Naive B cell (primary cell): ENCODE data around the gene RXRA. TPM values are rescaled to one million over a fixed set of nuclear protein-coding genes. Genes with fewer than 3 reads are reported as not detected.

ENCODE experiments used
- ATAC-seq, 2 donors: fragments of 150-1000 bp; cut with Tn5 transposase; 2 replicates each; pipeline ENCODE4 v1.10.0; 2021; ENCODE audit warnings: low read depth in 2 of 2, mild to moderate bottlenecking in 2 of 2, moderate library complexity in 2 of 2
- DNase-seq: peaks from one replicate; pipeline ENCODE4 v3.0.0; 2022
- H3K27ac Mint-ChIP-seq, 6 donors: one replicate each; pipeline ENCODE4 v1.8.0; 2020 to 2022; ENCODE audit warnings: mild to moderate bottlenecking in 6 of 6, mixed read lengths in 6 of 6, moderate library complexity in 5 of 6, inconsistent platforms in 2 of 6
- H3K27me3 Mint-ChIP-seq, 3 donors: one replicate each; pipeline ENCODE4 v1.8.0; 2021 to 2022; ENCODE audit warnings: mixed read lengths in 3 of 3, mild to moderate bottlenecking in 1 of 3
- H3K36me3 Mint-ChIP-seq, 2 donors: one replicate each; pipeline ENCODE4 v1.8.0; 2020 to 2022; ENCODE audit warnings: mixed read lengths in 2 of 2, inconsistent platforms in 1 of 2, mild to moderate bottlenecking in 1 of 2
- H3K4me1 Mint-ChIP-seq, 3 donors: one replicate each; pipeline ENCODE4 v1.8.0; 2020 to 2022; ENCODE audit warnings: mixed read lengths in 3 of 3, inconsistent platforms in 1 of 3, mild to moderate bottlenecking in 1 of 3, moderate library complexity in 1 of 3
- H3K4me3 Mint-ChIP-seq, 8 donors: one replicate each; pipeline ENCODE4 v1.8.0; 2020 to 2022; ENCODE audit warnings: mild to moderate bottlenecking in 8 of 8, mixed read lengths in 8 of 8, moderate library complexity in 8 of 8, inconsistent platforms in 2 of 8
- H3K9me3 Mint-ChIP-seq, 7 donors: one replicate each; pipeline ENCODE4 v1.8.0; 2020 to 2022; ENCODE audit warnings: mixed read lengths in 7 of 7, mild to moderate bottlenecking in 5 of 7, inconsistent platforms in 2 of 7, moderate library complexity in 1 of 7
- polyA plus RNA-seq, 6 donors: library from polyadenylated mRNA; unstranded; fragments of 300-500 nt; fragmentation: Illumina TruSeq; gene quantifications; one replicate each; pipeline ENCODE4 v1.2.3, GENCODE V29; 2021; ENCODE audit warnings: low read depth in 6 of 6

The RXRA gene
- polyA plus RNA-seq, 6 donors from 2014 or later: 0.31 to 0.76 (median 0.50) TPM; not detected in 1

GRCh38 chr9:134412298-134412711, 86.0 kb downstream of the RXRA start:
- H3K36me3 Mint-ChIP-seq: no peaks in the 10 kb centered on the region

GRCh38 chr9:134413112-134413715, 87.0 kb downstream of the RXRA start:
- peak overlapping the region in 1 of 6 donors; percentile 42 for H3K27ac Mint-ChIP-seq
- peak overlapping the region in 1 of 8 donors; percentile 7 for H3K4me3 Mint-ChIP-seq
- H3K4me1 Mint-ChIP-seq: peaks cover 11 to 19% (median 12%) of the 10 kb centered on the region in 3 donors
- DNase-seq: no peak
- H3K9me3 Mint-ChIP-seq: no peaks in the 10 kb centered on the region
- peaks cover 0 to 21% (median 8%) of the 10 kb centered on the region in 3 donors for H3K27me3 Mint-ChIP-seq
- no peaks in the 10 kb centered on the region for H3K36me3 Mint-ChIP-seq
- ATAC-seq: no peak

More at GRCh38 chr9:134412298-134412711, 86.0 kb downstream of the RXRA start:
- H3K9me3 Mint-ChIP-seq: no peaks in the 10 kb centered on the region
- H3K4me3 Mint-ChIP-seq: no peak overlapping the region
- no peak for DNase-seq
- H3K27me3 Mint-ChIP-seq: peaks cover 0 to 21% (median 8%) of the 10 kb centered on the region in 3 donors
- H3K27ac Mint-ChIP-seq: no peak overlapping the region
- peaks cover 12 to 28% (median 12%) of the 10 kb centered on the region in 3 donors for H3K4me1 Mint-ChIP-seq
- no peak for ATAC-seq

- DNase-seq (no peak), ATAC-seq (no peak)
- Mint-ChIP-seq H3K4me1 (peaks cover 10 to 13% (median 11%) of the 10 kb centered on the region in 3 donors), H3K27me3 (peaks cover 0 to 21% (median 8%) of the 10 kb centered on the region in 3 donors), H3K4me3 (no peak overlapping the region), H3K9me3 (no peaks in the 10 kb centered on the region), H3K36me3 (no peaks in the 10 kb centered on the region), H3K27ac (no peak overlapping the region)
Measured at GRCh38 chr9:134413890-134414623, 87.8 kb downstream of the RXRA start.

GRCh38 chr9:134414900-134415425, 88.7 kb downstream of the RXRA start:
- Mint-ChIP-seq H3K27ac (no peak overlapping the region), H3K4me1 (peaks cover 7 to 8% (median 7%) of the 10 kb centered on the region in 3 donors), H3K4me3 (no peak overlapping the region), H3K36me3 (no peaks in the 10 kb centered on the region), H3K27me3 (peaks cover 0 to 17% (median 8%) of the 10 kb centered on the region in 3 donors), H3K9me3 (no peaks in the 10 kb centered on the region)
- DNase-seq: no peak
- ATAC-seq: no peak

GRCh38 chr9:134416385-134417015, 90.2 kb downstream of the RXRA start:
- DNase-seq (no peak), ATAC-seq (no peak)
- Mint-ChIP-seq H3K27ac (peak overlapping the region in 2 of 6 donors; percentile 29 to 97), H3K4me1 (peaks cover 3 to 11% (median 10%) of the 10 kb centered on the region in 3 donors), H3K9me3 (no peaks in the 10 kb centered on the region), H3K36me3 (no peaks in the 10 kb centered on the region), H3K27me3 (peaks cover 0 to 12% (median 8%) of the 10 kb centered on the region in 3 donors), H3K4me3 (no peak overlapping the region)

GRCh38 chr9:134418354-134418753, 92.1 kb downstream of the RXRA start:
- no peaks in the 10 kb centered on the region for H3K36me3 Mint-ChIP-seq
- DNase-seq (no peak), ATAC-seq (no peak)
- H3K9me3 Mint-ChIP-seq: no peaks in the 10 kb centered on the region
- no peak overlapping the region for H3K4me3 Mint-ChIP-seq
- peaks cover 0 to 13% (median 7%) of the 10 kb centered on the region in 3 donors for H3K4me1 Mint-ChIP-seq
- H3K27ac Mint-ChIP-seq: peak overlapping the region in 1 of 6 donors; percentile 74
- H3K27me3 Mint-ChIP-seq: peaks cover 0 to 6% (median 2%) of the 10 kb centered on the region in 3 donors

- H3K4me3 Mint-ChIP-seq: no peak overlapping the region
- H3K9me3 Mint-ChIP-seq: no peaks in the 10 kb centered on the region
- no peak for DNase-seq
- H3K36me3 Mint-ChIP-seq: no peaks in the 10 kb centered on the region
- H3K27ac Mint-ChIP-seq: no peak overlapping the region
- H3K4me1 Mint-ChIP-seq: peaks cover 0 to 13% (median 7%) of the 10 kb centered on the region in 3 donors
- no peak for ATAC-seq
- peaks cover 0 to 5% (median 0%) of the 10 kb centered on the region in 3 donors for H3K27me3 Mint-ChIP-seq
Measured at GRCh38 chr9:134419000-134419683, 92.9 kb downstream of the RXRA start.

- no peak for ATAC-seq
- Mint-ChIP-seq H3K4me3 (no peak overlapping the region), H3K9me3 (no peaks in the 10 kb centered on the region), H3K4me1 (peaks cover 0 to 13% (median 7%) of the 10 kb centered on the region in 3 donors), H3K36me3 (no peaks in the 10 kb centered on the region), H3K27ac (peak overlapping the region in 1 of 6 donors; percentile 30), H3K27me3 (peaks cover 0 to 5% (median 0%) of the 10 kb centered on the region in 3 donors)
- DNase-seq: no peak
Measured at GRCh38 chr9:134419684-134420076, 93.4 kb downstream of the RXRA start.

- Mint-ChIP-seq H3K4me3 (no peak overlapping the region), H3K27me3 (peaks cover 0 to 5% (median 0%) of the 10 kb centered on the region in 3 donors), H3K4me1 (peaks cover 0 to 12% (median 7%) of the 10 kb centered on the region in 3 donors), H3K27ac (peak overlapping the region in 1 of 6 donors; percentile 30), H3K36me3 (no peaks in the 10 kb centered on the region), H3K9me3 (no peaks in the 10 kb centered on the region)
- ATAC-seq (no peak), DNase-seq (no peak)
Measured at GRCh38 chr9:134420281-134420845, 94.1 kb downstream of the RXRA start.

GRCh38 chr9:134420974-134421432, 94.7 kb downstream of the RXRA start:
- DNase-seq (no peak), ATAC-seq (no peak)
- Mint-ChIP-seq H3K36me3 (no peaks in the 10 kb centered on the region), H3K27ac (peak overlapping the region in 3 of 6 donors; percentile 30 to 84 (median 39)), H3K27me3 (no peaks in the 10 kb centered on the region), H3K9me3 (no peaks in the 10 kb centered on the region), H3K4me1 (peaks cover 0 to 7% (median 7%) of the 10 kb centered on the region in 3 donors), H3K4me3 (no peak overlapping the region)

GRCh38 chr9:134421888-134422287, 95.6 kb downstream of the RXRA start:
- Mint-ChIP-seq H3K36me3 (no peaks in the 10 kb centered on the region), H3K4me3 (no peak overlapping the region), H3K4me1 (peaks cover 0 to 7% (median 7%) of the 10 kb centered on the region in 3 donors), H3K27ac (no peak overlapping the region), H3K27me3 (no peaks in the 10 kb centered on the region), H3K9me3 (no peaks in the 10 kb centered on the region)
- DNase-seq: no peak
- ATAC-seq: no peak

- no peak for ATAC-seq
- no peak for DNase-seq
- no peaks in the 10 kb centered on the region for H3K27me3 Mint-ChIP-seq
- peaks cover 0 to 7% (median 7%) of the 10 kb centered on the region in 3 donors for H3K4me1 Mint-ChIP-seq
- H3K27ac Mint-ChIP-seq: peak overlapping the region in 1 of 6 donors; percentile 38
- no peaks in the 10 kb centered on the region for H3K36me3 Mint-ChIP-seq
- H3K9me3 Mint-ChIP-seq: no peaks in the 10 kb centered on the region
- H3K4me3 Mint-ChIP-seq: no peak overlapping the region
Measured at GRCh38 chr9:134422301-134423090, 96.2 kb downstream of the RXRA start.
